ENCODE measurements around the gene KLKB1.

The KLKB1 gene
- 0 to 0.20 reads per million in 2 donors for total RNA-seq

DNA sequence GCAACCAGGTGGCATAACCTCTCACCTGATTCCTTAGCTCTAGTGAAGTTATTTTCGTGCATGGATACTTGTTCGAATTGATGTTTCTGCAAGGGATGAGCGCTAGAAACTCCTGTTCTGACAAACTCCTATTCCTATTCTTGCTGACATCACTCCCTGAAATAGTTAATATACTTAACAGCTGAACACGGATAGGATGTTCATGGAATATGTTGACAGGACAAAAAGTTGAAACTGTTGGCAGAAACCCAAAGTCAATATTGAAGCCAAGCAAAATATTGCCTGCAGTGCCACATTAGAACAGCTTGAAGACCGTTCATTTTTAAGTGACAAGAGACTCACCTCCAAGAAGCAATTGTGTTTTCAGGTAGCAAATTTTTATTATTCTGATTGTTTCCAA lies at the start of gene KLKB1:
Gene KLKB1 (plus strand): TSS at position 287 of the 400 bp plus-strand sequence. CDS start 689 bp downstream, outside the sequence.
- DNase-seq, result no peak

DNA sequence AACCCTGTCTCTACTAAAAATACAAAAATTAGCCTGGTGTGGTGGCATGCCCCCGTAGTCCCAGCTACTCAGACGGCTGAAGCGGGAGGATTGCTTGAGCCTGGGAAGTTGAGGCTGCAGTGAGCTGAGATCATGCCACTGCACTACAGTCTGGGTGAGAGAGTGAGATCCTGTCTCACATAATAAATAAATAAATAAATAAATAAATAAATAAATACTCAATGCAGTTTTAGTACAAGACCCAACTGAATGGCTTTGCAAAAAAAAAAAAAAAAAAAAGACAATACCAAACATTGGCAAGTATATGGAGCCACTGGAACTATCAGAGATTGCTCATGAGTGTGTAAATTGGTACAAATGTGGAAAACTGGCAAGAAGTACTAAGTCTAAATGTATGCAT lies 39.2 kb upstream of the KLKB1 start:
- DNase-seq, result no peak

DNA sequence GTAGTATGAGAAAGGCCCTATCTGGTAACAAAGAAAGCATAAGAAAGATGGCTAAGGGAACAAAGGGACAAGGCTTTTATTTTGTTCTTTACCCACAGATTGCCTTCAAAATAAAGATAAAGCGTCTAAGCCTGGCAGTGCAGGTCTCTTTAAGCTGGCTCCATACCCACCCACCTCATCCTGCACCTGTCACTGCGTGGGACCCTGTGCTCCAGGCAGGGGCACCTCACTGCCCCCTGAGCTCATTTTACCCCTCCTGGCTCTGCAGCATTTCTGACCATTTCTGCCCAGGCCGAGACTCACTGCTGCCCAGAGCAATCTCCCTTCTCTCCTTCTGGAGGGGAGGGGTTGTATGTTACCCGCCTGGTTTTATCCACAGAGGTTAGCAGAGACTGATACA lies 37.7 kb upstream of the KLKB1 start:
- DNase-seq, result no peak

DNA sequence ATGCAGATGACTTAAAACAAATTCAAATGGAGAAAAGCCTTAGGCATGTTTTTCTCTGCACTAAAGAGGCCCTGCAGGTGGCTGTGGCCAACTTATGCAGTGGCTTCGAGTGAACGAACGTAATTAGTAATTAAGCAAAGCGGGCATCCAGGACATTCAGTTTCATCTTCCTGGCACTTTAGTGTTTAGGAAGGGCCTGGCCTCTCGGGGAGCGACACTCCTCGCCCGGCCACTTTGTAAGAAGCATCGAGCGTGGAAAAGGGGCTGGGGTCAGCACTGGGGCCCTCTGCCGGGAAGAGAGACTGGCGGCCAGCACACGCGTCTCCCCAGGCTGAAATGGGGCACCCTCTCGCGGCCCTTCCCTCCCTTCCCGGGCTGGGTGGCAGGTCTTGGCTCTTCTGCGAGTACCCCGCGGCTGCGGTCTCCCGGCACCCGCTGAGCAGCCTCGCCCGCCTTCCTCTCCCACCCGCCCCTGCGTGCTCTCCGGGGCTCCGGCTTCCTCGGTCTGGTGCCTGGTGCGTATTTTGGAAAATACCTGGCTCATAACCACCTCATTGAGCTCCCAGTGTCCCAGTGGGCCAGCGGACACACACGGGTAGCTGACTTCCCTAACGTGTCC lies 36.6 kb upstream of the KLKB1 start:
- DNase-seq, result peak; percentile 13 to 65 (median 42)

DNA sequence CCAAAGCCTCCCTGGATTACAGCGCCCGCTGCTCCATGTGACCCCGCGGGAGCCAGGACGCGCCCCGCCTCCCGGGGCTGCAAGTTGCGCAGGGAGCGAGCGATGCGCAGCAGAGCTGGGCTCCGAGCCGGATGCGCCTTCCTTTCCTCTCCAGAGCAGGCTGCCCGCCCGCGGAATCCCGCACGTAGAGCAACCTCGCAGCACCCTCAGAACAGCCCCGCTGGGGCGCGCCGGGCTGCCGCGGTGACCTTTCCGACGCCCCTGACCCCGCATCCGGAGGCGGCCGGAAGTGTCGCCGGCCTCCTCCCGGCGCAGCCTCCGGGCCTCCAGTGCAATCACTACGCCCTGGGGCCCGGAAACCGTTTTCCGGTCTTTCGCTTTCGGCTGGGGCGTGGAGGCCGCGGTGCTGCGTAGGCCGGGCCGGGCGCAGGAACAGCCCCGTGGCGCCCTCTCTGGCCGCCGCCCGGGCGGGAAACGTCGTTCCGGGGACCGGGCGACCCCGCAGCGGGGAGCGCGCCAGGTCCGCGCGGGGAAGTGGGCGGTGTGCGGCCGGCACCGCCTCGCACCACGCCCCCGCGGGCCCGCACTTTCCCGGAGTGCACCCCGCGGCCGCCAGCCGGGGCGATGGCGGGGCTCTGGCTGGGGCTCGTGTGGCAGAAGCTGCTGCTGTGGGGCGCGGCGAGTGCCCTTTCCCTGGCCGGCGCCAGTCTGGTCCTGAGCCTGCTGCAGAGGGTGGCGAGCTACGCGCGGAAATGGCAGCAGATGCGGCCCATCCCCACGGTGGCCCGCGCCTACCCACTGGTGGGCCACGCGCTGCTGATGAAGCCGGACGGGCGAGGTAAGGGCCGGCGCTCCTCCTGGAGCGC lies 35.9 kb upstream of the KLKB1 start, which contains the start of gene CYP4V2:
Gene CYP4V2 (plus strand): TSS at position 368 of the 866 bp plus-strand sequence. CDS start 257 bp downstream, at position 625.
- DNase-seq, result peak; percentile 62 to 95 (median 80)

DNA sequence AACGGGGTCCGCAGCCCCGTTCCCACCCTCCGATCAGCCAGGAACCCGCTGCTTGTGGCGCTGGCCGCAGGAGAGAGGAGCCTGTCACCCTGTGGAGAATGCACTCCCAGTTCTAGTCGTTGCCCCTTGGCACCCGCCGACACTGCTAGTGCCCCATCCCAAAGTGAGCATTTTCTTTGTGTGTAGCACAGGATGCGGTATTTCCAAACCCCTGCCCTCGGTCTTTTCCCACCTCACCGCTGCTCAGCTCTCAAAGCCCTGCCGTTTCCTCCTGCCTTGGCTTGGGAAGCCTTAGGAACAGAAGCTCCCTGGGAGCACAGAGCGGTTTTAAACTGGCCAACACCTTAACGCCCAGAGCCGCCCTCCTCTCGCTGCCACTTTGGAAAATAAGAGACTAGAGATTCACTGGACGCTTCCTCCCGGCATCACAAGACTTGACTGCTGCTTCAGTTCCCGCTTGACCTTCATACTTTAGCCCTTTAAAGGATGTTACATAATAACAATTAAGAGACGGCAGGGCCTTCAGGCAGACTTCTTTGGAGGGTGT lies 35.2 kb upstream of the KLKB1 start:
- DNase-seq, result peak in 2 of 5 experiments; percentile 12 to 58

DNA sequence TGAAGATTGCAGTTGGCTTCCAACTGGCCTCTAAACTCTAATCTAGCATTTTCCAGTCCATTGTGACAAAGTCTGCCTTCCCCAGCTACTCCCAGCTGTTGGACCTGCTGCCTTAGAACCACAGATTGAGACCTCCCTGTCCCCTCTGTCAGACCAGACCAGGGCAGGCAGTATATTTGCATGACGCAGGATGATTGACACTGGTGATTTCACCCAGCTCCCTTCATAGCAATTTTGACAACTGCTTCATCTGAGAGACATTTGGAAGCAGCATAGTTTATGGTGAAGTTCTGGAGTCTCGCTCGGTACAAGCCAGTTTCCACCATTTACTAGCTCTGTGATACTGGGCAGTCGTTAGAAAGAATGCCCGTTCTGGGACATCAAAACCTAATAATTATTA lies 33.5 kb upstream of the KLKB1 start:
- no peak for DNase-seq

DNA sequence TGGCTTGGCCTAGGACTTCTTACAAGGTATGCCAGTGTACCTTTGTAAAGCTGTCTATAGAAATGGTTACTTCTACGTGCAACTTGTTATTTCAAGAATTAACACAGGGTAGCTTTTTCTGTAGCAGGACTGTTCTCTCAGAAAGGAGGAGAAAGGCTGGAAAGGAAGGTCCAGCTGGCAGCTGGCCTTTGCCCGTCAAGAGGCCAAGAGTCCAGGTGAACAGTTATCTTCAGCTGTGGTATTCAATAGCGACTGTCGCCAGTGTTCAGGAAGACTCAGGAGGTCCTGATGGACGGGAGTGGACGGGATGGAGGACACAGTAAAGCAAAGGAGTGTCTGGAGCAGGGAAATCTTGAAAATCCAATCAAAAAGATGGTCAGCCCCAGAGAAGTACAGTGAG lies 31.2 kb upstream of the KLKB1 start:
- DNase-seq, result no peak

DNA sequence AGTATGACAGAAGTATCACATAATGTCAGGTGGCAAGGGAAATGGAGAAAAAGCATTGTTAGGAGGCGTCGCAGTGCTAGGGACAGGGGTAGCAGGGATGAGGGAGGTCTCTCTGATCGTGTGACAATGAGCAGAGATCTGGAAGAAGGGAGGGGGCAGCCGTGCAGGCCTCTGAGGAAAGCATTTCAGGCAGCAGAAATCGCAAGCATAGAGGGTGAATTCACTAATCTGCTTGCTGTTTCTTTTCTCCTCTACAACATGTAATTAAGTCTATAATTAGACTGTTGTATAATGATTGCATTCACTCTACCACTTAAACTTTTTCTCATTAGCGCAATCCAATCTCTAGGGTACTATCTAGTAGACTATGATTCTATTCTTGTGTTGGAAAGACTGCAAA lies 26.8 kb upstream of the KLKB1 start:
- no peak for DNase-seq

DNA sequence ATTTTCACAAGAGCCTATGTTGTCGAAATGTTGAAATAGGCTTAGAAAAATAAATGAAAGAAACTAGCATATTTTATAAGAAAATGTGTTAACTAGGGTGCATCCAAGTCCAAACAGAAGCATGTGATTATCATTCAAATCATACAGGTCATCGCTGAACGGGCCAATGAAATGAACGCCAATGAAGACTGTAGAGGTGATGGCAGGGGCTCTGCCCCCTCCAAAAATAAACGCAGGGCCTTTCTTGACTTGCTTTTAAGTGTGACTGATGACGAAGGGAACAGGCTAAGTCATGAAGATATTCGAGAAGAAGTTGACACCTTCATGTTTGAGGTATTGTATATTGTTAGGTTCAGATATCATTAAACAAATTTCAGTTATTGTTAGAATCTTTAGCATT lies 26.3 kb upstream of the KLKB1 start:
- DNase-seq, result no peak

DNA sequence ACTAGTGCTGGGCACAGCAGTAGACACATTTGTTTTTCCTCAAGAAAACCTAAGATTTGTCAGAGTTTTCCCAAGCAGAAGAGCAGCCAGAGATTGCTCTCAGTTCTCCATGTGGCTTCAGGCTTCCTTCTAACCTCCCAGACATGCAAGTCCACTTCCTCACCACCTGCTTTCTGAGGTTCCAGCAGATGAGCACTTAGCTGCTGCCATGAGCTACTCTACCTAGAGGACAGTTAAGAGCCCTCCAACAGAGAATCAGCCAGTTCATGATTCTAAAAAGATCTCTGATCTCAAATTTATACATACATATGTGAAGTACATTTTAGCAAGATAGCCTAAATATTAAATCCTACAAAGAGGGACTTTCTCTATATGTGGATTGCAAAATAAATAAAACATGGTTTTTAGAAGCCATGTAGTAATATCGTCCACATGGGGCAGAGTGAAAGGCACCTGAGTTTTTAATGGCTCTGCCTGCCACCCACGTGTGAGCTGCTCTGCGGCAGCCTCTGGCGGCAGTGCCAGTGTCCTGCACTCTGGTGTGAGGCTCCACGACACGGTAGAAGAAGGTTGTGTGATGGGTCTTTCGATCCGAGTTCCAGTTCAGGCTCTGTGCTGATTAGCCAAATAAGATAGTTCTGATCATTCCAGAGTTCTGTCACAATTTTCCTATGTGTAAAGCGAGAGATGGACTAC lies 25.6 kb upstream of the KLKB1 start:
- DNase-seq, result peak; percentile 31 to 71 (median 34)

DNA sequence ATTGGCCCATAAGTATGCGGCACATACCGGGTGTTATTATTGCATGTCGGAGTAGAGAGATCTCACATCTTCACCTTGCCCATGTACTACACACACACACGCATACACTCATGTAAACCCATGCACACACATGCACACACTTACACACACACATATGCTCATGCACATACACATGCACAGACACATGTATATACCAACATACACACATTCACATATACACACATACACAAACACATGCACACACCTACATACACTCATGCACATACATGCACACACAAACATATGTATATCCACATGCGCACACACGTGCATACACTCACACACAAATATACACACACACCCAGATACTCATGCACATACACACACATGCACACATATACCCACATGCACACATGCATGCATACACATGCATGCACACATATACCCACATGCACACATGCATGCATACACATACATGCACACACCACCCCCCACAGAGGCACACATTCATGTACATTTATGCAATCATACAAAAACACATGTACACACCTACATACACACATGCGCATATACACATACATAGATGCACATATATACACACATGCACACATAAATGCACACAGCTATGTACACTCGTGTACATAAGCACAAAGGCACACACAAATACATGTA lies 24.7 kb upstream of the KLKB1 start:
- no peak for DNase-seq

DNA sequence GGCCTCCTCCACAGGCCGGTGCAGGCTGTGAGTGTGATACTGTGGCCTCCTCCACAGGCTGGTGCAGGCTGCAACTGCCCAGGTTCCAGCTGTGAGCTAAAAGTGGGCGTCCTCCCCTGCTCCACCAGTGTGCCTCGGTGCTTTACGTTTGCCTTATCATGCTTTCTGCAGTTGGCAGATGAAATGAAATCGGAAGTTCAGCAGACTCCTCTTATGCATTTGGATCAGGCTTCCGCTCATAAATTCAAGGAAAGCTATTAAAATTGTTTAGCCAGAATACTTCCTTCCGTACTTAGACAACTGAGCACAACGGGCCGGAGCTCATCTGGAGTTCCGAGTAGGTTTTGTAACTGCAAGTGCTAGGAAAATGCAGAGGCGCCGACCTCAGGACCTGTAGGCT lies 23.9 kb upstream of the KLKB1 start:
- peak in 1 of 5 experiments; percentile 6 for DNase-seq

DNA sequence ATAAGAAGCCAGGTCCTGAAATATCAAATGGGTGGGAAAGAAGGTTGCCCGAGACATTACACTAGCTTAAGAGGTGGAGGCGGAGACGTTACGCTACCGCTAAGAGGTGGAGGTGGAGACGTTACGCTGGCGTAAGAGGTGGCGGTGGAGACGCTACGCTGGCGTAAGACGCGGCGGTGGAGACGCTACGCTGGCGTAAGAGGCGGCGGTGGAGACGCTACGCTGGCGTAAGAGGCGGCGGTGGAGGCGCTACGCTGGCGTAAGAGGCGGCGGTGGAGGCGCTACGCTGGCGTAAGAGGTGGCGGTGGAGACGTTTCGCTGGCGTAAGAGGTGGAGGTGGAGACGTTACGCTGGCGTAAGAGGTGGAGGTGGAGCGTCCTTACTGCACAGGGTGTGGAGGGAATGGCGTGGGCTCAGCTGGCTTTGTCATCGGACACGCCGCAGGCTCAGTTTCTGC lies 23.2 kb upstream of the KLKB1 start:
- DNase-seq, result peak in 4 of 5 experiments; percentile 37 to 73 (median 72)

DNA sequence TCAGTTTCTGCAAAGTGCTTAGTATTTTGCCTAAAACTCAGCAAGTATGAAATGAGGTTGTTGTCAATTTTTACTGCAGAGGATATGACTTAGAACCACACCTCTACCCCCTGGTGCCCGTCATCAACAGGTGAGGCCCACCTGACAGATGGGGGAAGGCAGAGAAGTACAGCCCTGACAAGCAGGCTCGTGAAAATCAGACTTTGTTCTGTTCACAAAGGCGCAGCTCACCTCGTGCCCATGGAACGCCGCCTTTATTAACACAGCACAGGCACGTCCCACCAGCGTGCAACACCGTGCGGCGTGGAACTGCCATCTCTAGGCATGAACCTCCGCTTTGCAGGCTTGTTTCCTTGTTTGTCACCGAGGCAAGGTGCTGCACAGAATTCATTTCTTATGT lies 22.6 kb upstream of the KLKB1 start:
- DNase-seq, result peak in 1 of 5 experiments; percentile 16

DNA sequence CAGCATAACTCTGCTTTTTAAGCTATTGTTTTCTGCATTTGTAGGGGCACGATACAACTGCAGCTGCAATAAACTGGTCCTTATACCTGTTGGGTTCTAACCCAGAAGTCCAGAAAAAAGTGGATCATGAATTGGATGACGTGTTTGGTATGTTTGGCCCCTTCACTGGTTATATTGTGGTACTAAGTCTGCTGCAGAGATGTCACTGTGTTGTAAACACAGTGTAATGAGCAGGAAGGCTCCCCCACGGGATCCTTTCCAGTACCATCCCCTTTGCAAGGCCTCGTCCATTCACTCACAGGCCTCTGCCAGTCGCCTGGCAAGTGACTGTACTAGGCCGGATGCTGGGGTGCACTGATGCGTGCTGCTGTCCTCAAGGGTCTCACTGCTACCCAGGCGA lies 22.2 kb upstream of the KLKB1 start:
- DNase-seq, result no peak

DNA sequence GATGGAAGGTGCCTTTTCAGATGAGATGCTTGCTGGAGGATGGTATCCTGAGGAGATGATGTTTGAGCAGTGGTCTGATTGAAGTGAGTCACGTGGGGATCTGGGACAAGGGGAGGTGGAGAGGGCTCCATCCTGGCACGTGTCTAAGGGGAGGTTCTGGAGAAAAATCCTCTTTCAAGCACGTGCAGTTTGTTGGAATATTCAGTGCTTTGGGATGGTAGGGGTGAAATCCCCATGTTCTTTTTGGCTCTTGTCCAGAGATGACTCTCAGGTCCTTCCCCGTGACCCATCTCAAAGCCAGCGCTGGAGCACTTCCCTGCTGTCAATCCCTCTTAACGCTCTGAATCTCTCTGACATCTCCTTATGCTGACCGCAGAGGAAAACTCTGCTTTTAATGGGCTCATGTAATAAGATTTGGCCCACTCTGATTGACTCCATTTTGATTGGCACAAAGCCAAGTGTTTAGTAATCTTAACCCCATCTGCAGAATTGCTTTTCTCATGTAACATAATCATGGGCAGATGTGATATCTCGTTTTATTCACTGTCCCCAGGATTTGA lies 10.8 kb upstream of the KLKB1 start:
- DNase-seq, result no peak

DNA sequence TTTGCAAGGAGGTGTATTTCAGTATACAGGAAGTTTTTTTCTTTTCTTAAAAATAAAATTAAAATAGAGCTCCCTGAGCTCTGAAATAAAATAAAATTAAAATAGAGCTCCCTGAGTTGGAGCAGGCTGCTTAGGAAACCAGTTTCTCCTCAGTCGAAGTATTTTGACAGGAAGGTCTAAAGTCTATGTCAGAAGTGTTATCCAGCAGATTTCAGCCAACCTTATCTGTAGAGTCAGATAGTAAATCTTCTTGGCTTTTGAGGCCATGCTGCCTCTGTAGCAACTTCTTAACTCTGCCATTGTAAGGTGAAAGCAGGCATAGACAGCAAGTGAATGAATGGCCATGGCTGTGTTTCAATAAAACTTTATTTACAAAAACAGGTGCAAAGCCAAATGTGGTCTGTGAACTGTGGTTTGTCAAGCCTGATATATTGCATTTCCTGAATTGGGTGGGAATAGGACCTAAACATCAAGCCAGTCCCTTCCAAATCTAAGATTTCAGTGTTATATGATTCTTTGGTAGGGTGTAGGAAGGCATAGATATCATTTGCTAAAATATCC lies 9.5 kb upstream of the KLKB1 start:
- DNase-seq, result no peak

DNA sequence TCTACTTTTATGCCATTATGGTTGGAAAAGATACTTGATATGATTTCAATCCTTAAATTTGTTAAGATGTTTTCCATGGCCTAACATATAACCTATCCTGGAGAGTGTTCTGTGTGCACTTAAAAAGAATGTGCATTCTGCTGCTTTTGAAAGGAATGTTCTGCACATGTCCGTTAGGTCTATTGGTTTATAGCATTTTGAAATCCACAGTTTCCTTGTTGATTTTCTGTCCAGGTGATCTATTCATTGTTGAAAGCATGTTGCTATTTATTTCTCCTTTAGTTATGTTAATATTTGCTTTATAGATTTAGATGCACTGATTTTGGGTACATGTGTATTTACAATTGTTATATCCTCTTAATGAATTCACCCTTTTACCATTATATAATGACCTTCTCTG lies 5.7 kb upstream of the KLKB1 start:
- DNase-seq, result no peak

DNA sequence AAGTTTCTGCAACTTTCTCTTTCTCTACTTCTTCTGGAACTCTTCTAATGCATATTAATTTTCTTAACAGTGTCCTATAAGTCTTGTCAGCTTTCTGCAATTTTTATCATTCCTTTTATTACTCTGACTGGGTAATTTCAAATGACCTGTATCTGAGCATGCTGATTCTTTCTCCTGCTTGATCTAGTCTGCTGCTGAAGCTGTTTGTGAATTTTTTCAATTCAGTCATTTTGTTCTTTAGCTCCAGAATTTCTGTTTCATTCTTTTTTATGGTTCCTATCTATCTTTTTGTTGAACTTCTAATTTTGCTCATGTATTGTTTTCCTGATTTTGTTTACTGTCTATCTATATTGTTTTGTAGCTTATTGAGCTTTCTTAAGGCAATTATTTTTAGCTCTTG lies 1.5 kb upstream of the KLKB1 start:
- no peak for DNase-seq

DNA sequence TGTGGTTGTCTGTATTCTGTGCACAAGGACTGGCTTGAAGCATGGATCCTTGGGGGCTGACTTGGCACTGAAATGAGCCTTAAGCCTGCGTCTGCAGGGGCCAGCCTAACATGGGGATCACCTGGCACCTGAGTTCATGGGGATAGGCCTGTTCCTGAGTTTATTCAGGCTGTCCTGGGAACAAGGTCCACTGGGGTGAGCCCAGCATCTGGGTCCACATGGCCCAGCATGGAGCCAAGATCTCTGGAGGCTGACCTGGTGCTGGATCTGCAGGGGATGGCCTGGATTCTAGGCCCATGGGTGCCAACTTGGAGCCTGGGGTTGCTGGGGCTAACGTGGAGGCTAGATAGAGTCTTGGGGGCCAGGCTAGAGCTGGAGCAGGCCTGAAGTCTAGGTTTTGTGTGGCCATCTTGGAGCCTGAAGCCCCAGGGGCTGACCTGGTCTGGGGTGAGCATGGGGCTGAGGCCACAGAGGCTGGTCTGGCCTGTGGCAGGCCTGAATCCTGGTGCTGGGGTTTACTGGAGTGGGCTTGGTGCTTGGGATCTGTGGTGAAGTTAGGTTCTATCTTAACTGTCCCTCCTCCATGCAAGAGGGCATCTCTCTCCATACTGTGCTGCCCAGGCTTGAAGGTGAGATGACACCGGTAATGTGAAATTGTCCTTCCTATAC lies 652 bp upstream of the KLKB1 start:
- DNase-seq, result no peak

Data from T-helper 2 cell (primary cell).